WI38 (cell line): ENCODE results near the gene HOXA10.
A peak's percentile ranks its signal among the peaks of the same experiment; 100 is the strongest.

Experiments
- H3K4me3 ChIP-seq: 2 replicates; pipeline ENCODE4 v1.5.1; 2011; ENCODE audit warnings: low read depth, mild to moderate bottlenecking, control low read depth, low read length
- CTCF ChIP-seq: IDR thresholded peaks from 2 replicates; pipeline ENCODE4 v1.5.1; 2012; ENCODE audit warnings: low read depth, mild to moderate bottlenecking, control low read depth, low read length

The HOXA10 gene

GRCh38 chr7:27157702-27158431 lies 16.3 kb downstream of the HOXA10 start:
- H3K4me3 ChIP-seq: no peak overlapping the region
- TF ChIP-seq CTCF: no peak

- TF ChIP-seq CTCF: no peak
- no peak overlapping the region; the same call in 1 of the 2 replicates for H3K4me3 ChIP-seq
These were observed 17.0 kb downstream of the HOXA10 start for GRCh38 chr7:27156916-27157701.

DNA sequence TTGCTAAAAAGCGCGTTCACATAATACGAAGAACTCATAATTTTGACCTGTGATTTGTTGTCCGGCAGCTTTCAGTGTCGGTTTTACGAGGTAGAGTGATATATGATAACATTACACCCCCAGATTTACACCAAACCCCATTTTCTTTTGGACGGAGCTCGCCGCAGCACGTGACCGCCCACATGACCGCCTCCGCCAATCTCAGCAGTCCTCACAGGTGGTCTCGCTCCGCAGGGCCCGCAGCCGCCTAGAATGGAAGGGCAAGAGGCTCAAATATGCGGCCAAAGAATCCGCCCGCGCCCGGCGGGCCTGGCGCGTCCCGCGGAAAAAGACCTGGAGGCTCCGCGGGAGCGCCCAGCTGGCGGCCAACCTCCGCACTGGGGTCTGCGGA lies 17.6 kb downstream of the HOXA10 start, which contains the start of gene HOXA7:
Gene HOXA7 (minus strand): TSS at position 168 of the 391 bp plus-strand sequence. CDS start 130 bp downstream, at position 38.
- peak within 1 kb of the TSS; percentile 50 for H3K4me3 ChIP-seq
- no peak for TF ChIP-seq CTCF

DNA sequence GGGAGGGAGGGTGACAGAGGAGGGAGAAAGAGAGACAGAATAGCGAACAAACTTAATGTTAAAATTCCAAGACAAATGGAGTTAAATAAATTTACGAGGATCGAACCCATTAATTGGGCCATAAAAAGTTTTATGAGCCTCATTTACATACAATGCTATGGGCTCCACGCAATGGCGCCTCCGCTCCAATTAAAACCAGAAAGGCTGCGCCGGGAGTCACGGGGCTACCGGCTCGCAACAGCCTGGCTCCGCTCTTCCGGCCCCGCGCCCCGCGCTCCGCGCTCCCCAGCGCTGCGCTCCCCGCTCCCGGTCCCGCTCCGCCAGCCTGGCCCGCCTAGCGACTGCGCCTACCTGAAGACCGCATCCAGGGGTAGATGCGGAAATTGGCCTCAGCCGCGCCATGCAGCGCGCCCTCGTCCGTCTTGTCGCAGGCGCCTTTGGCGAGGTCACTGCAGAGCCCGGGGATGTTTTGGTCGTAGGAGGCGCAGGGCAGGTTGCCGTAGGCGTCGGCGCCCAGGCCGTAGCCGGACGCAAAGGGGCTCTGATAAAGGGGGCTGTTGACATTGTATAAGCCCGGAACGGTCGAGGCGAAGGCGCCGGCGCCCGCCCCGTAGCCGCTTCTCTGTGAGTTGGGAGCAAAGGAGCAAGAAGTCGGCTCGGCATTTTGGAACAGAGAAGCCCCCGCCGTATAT lies 18.2 kb downstream of the HOXA10 start:
- TF ChIP-seq CTCF: no peak
- H3K4me3 ChIP-seq: peak overlapping the region; percentile 50

- H3K4me3 ChIP-seq: no peak overlapping the region
- no peak for TF ChIP-seq CTCF
These were observed 19.0 kb downstream of the HOXA10 start for GRCh38 chr7:27154901-27155815.

DNA sequence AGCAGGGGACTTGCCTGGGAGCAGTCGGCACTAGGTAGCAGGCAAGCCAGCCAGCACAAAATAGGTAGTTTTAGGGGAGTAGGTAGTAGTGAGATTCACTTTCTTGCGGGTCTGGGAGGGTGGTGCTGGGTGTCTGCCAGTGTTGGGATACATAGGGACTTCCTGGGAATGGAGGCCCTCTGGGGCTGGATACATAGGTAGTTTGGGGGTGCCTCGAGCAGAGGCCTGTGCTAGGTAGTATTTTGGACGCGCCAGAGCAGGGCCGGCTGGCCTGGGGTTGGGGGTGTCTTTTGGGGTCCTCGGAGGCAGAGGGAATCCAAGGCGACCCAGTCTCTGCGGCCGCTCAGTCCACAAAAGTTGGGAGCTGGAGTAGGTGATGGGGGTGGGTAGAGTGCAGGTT lies 19.8 kb downstream of the HOXA10 start:
- no peak overlapping the region for H3K4me3 ChIP-seq
- TF ChIP-seq CTCF: no peak
